GM13976 (cell line): ENCODE results near the gene DSCAM.

Source experiments
- DNase-seq: peaks from one replicate; pipeline ENCODE4 v3.0.0; 2012; ENCODE audit warnings: low spot score
- in situ Hi-C: fragments of 300-500 bp; cut with MboI; formaldehyde crosslinking; loops from one replicate; pipeline ENCODE4 v1.12.0; 2022; ENCODE audit warnings: low sequenced_read_pairs, mixed read lengths, inconsistent platforms; ENCODE audit not compliant: unreplicated experiment
- TF ChIP-seq, protein P1 (sequence below): IDR thresholded peaks from 2 replicates; pipeline ENCODE4 v1.5.1; 2012; ENCODE audit warnings: borderline replicate concordance, mild to moderate bottlenecking; ENCODE audit not compliant: insufficient read depth; ENCODE audit errors: extremely low read depth, missing control alignments, control extremely low read depth

Gene DSCAM

DNA sequence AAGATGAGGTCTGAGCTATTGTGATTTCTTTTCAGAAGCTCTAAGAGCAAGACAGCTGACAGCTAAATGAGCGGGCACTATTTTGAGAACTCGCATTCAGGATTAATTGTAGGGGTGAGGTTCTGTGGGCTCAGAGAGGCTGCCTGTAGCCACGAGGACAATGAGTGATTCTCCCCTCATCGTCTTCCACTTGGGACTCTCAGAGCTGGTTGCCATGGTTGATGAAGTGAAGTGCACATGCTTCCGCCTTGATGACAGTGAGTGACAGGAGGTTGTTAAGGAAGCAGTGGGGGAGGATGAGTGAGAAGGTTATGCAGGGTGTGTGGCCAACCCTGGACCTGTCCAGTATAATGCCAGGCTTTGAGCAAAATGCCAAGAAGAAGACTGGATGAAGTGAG, 638.0 kb downstream of the DSCAM start:
- DNase-seq, result no peak
- TF ChIP-seq, protein P1, sequence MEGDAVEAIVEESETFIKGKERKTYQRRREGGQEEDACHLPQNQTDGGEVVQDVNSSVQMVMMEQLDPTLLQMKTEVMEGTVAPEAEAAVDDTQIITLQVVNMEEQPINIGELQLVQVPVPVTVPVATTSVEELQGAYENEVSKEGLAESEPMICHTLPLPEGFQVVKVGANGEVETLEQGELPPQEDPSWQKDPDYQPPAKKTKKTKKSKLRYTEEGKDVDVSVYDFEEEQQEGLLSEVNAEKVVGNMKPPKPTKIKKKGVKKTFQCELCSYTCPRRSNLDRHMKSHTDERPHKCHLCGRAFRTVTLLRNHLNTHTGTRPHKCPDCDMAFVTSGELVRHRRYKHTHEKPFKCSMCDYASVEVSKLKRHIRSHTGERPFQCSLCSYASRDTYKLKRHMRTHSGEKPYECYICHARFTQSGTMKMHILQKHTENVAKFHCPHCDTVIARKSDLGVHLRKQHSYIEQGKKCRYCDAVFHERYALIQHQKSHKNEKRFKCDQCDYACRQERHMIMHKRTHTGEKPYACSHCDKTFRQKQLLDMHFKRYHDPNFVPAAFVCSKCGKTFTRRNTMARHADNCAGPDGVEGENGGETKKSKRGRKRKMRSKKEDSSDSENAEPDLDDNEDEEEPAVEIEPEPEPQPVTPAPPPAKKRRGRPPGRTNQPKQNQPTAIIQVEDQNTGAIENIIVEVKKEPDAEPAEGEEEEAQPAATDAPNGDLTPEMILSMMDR, result no peak
- in situ Hi-C loops, result no loop called here

DNA sequence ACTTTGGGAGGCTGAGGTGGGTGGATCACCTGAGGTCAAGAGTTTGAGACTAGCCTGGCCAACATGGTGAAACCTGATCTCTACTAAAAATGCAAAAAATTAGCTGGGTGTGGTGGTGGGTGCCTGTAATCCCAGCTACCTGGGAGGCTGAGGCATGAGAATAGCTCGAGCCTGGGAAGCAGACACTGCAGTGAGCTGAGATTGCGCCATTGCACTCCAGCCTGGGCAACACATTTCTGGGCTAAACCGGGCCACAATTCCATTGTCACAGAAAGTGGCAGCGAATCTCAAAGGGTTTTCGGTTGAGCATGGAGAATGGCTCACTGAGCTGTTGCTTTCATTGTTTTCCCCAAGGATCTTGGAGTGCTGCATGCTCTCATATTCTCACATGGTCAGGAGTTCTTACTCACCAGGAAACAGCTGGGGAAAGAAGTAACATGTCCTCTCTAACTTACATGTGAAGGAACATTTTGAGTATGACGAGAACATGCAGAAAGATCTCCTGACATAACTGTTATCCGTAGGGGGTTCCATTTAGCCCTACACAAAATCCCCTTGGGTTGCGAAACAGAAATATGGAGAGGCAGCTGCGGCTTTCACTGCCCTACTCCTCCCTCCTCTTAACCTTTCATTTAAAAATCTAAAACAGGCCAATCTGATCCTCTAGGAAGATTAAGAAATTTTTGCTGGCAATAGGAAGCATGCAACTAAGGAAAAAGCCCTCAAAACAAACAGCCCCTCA, 638.6 kb downstream of the DSCAM start:
- DNase-seq, result no peak
- TF ChIP-seq, protein P1, result no peak
- in situ Hi-C loops, result no loop called here

DNA sequence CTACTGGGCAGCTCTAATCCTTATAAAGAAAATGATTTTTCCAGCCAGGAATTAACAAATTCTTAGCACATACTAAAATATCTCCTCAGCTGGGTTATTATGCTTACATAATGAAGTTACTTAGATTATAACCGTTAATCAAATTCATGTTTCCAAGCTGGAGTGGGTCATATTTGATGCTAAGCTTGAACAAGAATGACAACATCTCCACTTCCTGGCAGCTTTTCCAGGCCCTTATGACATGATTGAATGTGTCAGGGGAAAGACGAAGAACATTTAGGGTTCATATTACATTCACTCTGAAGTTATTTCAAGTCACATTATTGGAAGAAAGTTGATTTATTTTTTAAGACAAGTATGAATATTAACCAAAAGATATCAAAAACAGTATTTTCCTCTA, 646.0 kb downstream of the DSCAM start:
- DNase-seq, result no peak
- in situ Hi-C loops, result no loop called here
- TF ChIP-seq, protein P1, result no peak

DNA sequence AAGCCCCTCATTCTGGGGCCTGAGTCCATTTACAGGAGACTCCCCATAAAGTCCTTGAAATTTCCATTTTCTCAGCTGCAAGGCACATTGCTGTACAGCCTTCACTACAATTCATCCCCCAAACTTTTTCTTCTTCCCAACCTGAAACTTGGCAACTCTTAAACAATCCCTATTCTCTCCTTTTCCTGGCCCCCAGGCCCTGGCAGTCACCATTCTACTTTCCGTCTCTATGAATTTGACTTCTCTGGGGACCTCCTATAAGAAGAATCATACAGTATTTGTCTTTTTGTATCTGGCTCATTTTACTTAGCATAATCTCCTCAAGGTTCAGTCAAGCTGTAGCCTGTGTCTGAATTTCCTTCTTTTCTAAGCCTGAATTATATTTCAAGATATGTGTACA, 646.8 kb downstream of the DSCAM start:
- in situ Hi-C loops, result no loop called here
- TF ChIP-seq, protein P1, result no peak
- no peak for DNase-seq

DNA sequence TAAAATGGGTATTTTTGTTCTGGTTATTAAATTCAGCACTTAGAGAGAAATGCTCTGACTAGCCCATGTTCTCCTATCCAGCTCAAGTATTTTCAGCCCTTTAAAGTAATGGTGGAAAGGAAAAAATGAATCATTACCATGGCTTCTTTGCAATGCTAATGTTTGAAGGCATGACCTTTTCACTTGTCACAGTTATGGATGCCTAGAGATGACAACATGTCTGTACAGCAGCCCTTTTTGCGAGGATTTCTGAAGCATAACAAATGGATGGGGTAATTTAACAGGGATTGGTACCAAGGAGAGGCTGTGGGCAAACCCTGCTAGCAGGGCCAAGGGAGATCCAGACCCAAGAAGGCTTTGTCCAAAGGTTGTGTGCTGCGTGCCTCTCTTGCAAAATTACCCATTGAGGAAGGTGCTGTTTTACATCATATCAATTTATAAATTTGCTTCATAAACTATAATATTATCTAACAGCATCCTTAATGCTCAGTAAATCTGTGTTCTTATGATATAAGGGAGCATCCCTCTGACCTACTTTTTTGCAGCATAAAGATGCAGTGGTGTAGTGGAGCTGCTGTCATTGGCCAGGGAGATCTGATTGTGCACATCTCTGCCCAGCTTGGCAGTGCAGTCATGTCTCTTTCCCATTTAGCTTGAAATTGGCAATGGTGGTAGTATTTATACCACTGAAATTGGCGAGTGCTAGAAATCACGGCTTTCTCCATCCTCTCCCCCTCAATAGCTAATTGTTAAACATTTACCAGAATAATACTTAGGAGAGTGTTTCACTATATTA, 652.6 kb downstream of the DSCAM start:
- in situ Hi-C loops, result no loop called here
- TF ChIP-seq, protein P1, result no peak
- no peak for DNase-seq

DNA sequence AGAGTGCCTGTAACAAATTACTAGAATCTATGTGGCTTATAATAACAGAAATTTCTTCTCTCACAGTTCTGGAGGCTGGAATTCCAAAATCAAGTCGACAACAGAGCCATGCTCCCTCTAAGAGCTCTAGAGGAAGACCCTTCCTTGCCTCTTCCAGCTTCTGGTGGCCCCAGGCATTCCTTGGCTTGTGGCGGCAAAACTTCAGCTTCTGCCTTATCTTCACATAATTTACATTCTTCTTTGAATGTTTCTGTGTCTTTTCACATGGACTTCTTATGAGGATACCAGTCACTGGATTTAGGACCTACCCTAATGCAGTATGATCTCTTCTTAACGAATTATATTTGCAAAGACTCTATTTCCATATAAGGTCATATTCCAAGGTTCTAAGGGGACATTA, 655.3 kb downstream of the DSCAM start:
- in situ Hi-C loops, result no loop called here

More for the DNA sequence above, 655.3 kb downstream of the DSCAM start:
- no peak for DNase-seq
- TF ChIP-seq, protein P1, result no peak
